ENCODE data around the gene BTAF1.
"Not testable (repeated sequence)": the region's sequence is repeated elsewhere in the genome, so short reads cannot be mapped to it uniquely, and the experiment has no call there.

BTAF1 gene

GRCh38 chr10:91978585-91978984, 55.0 kb downstream of the BTAF1 start:
- no peak for DNase-seq

DNA sequence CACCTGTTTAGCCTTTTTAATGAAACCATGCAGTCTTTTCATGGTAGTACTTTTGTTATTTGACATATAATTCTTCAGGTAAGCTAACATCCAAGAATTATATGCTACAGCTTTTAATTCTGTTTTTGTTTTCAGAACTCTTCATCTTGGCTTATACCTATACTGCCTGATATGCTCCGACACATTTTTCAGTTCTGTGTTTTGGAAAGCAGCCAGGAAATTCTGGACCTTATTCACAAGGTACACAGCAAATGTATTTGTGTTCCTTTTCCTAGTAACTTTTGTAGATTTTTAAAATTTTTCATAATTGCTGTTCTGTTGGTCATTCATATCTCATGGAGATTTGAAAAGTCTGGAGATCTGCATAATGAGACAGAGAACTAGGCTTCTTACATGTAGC, 56.7 kb downstream of the BTAF1 start:
- no peak for DNase-seq

GRCh38 chr10:91983416-91983815, 59.8 kb downstream of the BTAF1 start:
- no peak for DNase-seq

GRCh38 chr10:91987397-91988037, 63.9 kb downstream of the BTAF1 start:
- peak in 1 of 4 experiments; percentile 2 for DNase-seq

DNA sequence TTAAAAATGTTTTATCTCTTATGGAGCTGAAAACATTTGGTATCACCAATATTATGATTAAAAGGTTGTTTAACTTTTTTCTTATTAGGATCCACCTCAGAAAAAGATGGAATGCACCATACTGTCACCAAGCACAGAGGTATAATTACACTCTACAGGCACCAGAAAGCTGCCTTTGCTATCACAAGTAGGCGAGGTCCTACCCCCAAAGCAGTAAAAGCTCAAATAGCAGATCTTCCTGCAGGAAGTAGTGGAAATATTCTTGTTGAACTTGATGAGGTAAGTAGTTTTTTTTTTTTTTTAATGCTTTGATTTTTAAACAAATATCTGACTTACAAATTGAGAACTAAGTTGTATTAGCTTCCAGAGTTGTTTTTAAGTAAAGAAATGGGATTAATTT, 68.5 kb downstream of the BTAF1 start:
- no peak for DNase-seq

- DNase-seq: no peak
Measured at GRCh38 chr10:91996266-91996665, 72.7 kb downstream of the BTAF1 start.

- DNase-seq: no peak
Measured at GRCh38 chr10:92001581-92001980, 78.0 kb downstream of the BTAF1 start.

DNA sequence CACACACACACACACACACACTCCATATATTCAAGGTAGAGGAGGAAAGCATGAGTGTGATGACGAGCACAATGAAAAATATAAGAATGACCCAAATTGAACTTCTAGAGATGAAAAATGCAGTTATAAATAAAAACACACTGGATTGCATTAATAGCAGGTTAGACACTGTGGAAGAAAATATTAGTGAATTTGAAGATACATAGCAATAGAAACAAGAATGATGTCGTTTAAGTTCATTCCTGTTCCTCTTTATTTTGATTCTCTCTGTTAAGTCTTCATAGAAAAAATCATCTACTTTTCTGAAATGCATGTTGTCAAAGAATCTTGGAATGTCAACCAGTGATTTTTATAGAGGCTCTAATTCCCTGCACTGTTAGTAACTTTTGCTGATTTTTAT, 78.4 kb downstream of the BTAF1 start:
- no peak for DNase-seq

DNA sequence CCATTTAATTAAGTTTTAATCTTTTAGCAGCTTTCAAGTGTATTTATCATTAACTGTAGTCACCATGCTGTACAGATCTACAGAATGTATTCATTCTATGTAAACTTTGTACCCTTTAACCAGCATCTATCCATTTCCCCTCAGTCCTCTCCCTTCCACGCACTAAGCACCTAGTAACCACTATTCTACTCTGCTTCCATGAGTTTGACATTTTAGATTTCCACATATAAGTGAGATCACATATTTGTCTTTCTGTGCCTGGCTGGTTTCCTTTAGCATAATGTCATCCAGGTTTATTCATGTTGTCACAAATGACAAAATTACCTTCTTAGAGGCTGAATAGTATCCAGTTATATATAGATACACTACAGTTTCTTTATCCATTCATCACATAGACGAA, 79.7 kb downstream of the BTAF1 start:
- DNase-seq: no peak

DNA sequence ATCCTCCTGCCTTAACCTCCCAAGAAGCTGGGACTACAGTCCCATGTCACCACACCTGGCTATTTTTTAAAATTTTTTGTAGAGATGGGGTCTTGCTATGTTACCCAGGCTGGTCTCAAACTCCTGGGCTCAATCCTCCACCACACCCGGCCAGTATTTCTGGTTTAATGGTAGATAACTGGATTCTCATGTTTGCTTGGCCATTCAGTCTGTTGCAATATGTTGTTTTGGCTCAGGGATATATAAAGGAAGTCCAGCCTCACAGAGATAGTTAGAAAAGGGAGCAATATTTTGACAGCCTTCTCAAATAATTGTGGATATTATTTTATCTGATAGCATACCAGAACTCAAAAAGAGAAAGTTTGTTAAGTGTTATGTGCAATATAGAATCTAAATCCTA, 82.4 kb downstream of the BTAF1 start:
- DNase-seq: no peak

DNA sequence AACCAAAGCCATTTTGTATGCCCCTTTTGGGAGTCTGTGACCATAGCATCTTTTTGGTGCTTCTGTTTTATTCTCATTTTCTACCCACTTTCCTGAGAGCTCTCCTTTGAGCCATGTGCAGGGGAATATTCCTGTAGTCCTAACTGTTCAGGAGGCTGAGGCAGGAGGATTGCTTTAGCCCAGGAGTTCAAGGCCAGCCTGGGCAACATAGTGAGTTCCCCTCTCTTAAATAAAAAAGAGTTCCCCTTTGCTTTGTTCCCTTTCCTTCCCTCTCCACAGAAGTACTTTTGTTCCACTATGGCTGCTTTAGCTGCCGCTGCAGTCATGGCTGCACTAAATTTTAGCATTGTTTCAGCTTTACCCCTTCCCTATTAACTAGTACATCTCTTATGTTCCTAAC, 85.9 kb downstream of the BTAF1 start:
- peak in 1 of 4 experiments; percentile 7 for DNase-seq

- DNase-seq: no peak
Measured at GRCh38 chr10:92010047-92010735, 86.6 kb downstream of the BTAF1 start.

GRCh38 chr10:92011560-92012214, 88.1 kb downstream of the BTAF1 start:
- peak in 2 of 4 experiments; percentile 4 to 7 for DNase-seq

GRCh38 chr10:92014620-92015019, 91.0 kb downstream of the BTAF1 start:
- no peak for DNase-seq

GRCh38 chr10:92024700-92025099, 101.1 kb downstream of the BTAF1 start:
- no peak for DNase-seq

GRCh38 chr10:92025340-92025739, 101.8 kb downstream of the BTAF1 start:
- not testable (repeated sequence) for DNase-seq

- no peak for DNase-seq
Measured at GRCh38 chr10:92027141-92027540, 103.6 kb downstream of the BTAF1 start.

GRCh38 chr10:92031580-92031979, 108.0 kb downstream of the BTAF1 start:
- DNase-seq: no peak

- DNase-seq: not testable (repeated sequence)
Measured at GRCh38 chr10:92033070-92033469, 109.5 kb downstream of the BTAF1 start.

GRCh38 chr10:92038949-92039348, 115.4 kb downstream of the BTAF1 start:
- DNase-seq: no peak

DNA sequence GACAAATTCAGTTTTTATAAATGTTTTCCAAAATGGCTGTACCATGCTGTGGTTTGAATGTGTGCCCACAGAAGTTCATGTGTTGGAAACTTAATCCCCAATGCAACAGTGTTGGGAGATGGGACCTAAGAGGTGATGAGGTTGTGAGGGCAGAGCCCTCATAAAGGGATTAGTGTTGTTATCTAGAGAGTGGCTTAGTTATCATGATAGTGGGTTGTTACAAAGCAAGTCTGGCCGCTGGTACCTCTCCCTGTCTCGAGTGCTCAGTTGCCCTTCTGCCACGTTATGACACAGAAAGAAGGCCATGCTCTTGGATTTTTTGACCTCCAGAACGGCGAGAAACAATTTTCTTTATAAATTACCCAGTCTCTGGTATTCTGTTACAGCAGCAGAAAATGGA, 119.0 kb downstream of the BTAF1 start:
- DNase-seq: no peak

GRCh38 chr10:92045641-92046106, 122.1 kb downstream of the BTAF1 start:
- no peak for DNase-seq

GRCh38 chr10:92047215-92047614, 123.6 kb downstream of the BTAF1 start:
- DNase-seq: no peak

GRCh38 chr10:92052088-92052487, 128.5 kb downstream of the BTAF1 start:
- DNase-seq: no peak

Data from suppressor macrophage (primary cell).